Measurements from ENCODE around the gene PELO. TPM values are rescaled to one million over a fixed set of nuclear protein-coding genes. Genes with fewer than 3 reads are reported as not detected.
"Not testable (repeated sequence)": the region's sequence is repeated elsewhere in the genome, so short reads cannot be mapped to it uniquely, and the experiment has no call there.

The PELO gene
- 14.1 TPM for polyA plus RNA-seq
- long read RNA-seq, donor 1, partial matches to known transcripts: 12 of 13 reads
- long read RNA-seq, donor 1, other reads (novel, unspliced or antisense): 0 of 13 reads
- long read RNA-seq, donor 2, partial matches to known transcripts: 24 of 26 reads
- long read RNA-seq, donor 2, other reads (novel, unspliced or antisense): 0 of 26 reads
- long read RNA-seq, donor 3, full-length matches to known transcripts: 6 of 32 reads
- long read RNA-seq, donor 3, partial matches to known transcripts: 26 of 32 reads
- long read RNA-seq, donor 3, other reads (novel, unspliced or antisense): 0 of 32 reads
- long read RNA-seq, donor 4: 0 reads
- long read RNA-seq, donor 5, partial matches to known transcripts: 6 of 8 reads
- long read RNA-seq, donor 5, other reads (novel, unspliced or antisense): 0 of 8 reads
- long read RNA-seq, donor 6, partial matches to known transcripts: 17 of 18 reads
- long read RNA-seq, donor 6, other reads (novel, unspliced or antisense): 0 of 18 reads
- long read RNA-seq, donor 7, partial matches to known transcripts: 29 of 29 reads
- long read RNA-seq, donor 7, other reads (novel, unspliced or antisense): 0 of 29 reads
- long read RNA-seq, donor 8, partial matches to known transcripts: 8 of 10 reads
- long read RNA-seq, donor 8, other reads (novel, unspliced or antisense): 0 of 10 reads
- long read RNA-seq, donor 9, partial matches to known transcripts: 15 of 17 reads
- long read RNA-seq, donor 9, other reads (novel, unspliced or antisense): 0 of 17 reads
- long read RNA-seq, donor 10, full-length matches to known transcripts: 5 of 15 reads
- long read RNA-seq, donor 10, partial matches to known transcripts: 10 of 15 reads
- long read RNA-seq, donor 10, other reads (novel, unspliced or antisense): 0 of 15 reads
- long read RNA-seq, donor 11, partial matches to known transcripts: 21 of 22 reads
- long read RNA-seq, donor 11, other reads (novel, unspliced or antisense): 0 of 22 reads

GRCh38 chr5:52787600-52788504, at the start of gene PELO, which contains the start of gene ITGA1:
Gene PELO, plus strand, starts transcription at chr5:52787916. Its CDS starts 12,479 bp downstream, at chr5:52800395.
Gene ITGA1, plus strand, starts transcription at chr5:52787916. Its CDS starts 438 bp downstream, at chr5:52788354.
- Histone ChIP-seq H3K9me3 (ENCODE audit: control insufficient read depth, low read depth, low read length) (no peaks in the 10 kb centered on the region), H3K27me3 (ENCODE audit: control insufficient read depth, insufficient read depth, low read length) (no peaks in the 10 kb centered on the region), H3K4me1 (ENCODE audit: control insufficient read depth, insufficient read depth, low read length) (peaks cover 5% of the 10 kb centered on the region), H3K36me3 (ENCODE audit: control insufficient read depth, insufficient read depth, low read length) (no peaks in the 10 kb centered on the region), H3K27ac (ENCODE audit: low read length) (peak within 1 kb of the TSS; percentile 79), H3K4me3 (ENCODE audit: low read length) (peak within 1 kb of the TSS; percentile 63)
- peak; percentile 56 to 87 for DNase-seq
- WGBS (ENCODE audit: insufficient coverage, low lambda C conversion rate): no CpG with 5 or more reads among the region's 61 CpGs

- no peaks in the 10 kb centered on the region for H3K4me1 ChIP-seq (ENCODE audit: control insufficient read depth, insufficient read depth, low read length)
- H3K9me3 ChIP-seq (ENCODE audit: control insufficient read depth, low read depth, low read length): no peaks in the 10 kb centered on the region
- no peak overlapping the region for H3K4me3 ChIP-seq (ENCODE audit: low read length)
- H3K27me3 ChIP-seq (ENCODE audit: control insufficient read depth, insufficient read depth, low read length): no peaks in the 10 kb centered on the region
- DNase-seq: peak in 1 of 2 donors; percentile 32
- H3K27ac ChIP-seq (ENCODE audit: low read length): no peak overlapping the region
- H3K36me3 ChIP-seq (ENCODE audit: control insufficient read depth, insufficient read depth, low read length): no peaks in the 10 kb centered on the region
Measured at GRCh38 chr5:52738095-52738506, 49.6 kb upstream of the PELO start.

GRCh38 chr5:52740007-52740406, 47.7 kb upstream of the PELO start:
- 63% methylated on average over 1 of the region's 2 CpGs for WGBS (ENCODE audit: insufficient coverage, low lambda C conversion rate)
- DNase-seq: no peak

GRCh38 chr5:52743012-52743411, 44.7 kb upstream of the PELO start:
- H3K27me3 ChIP-seq (ENCODE audit: control insufficient read depth, insufficient read depth, low read length): no peaks in the 10 kb centered on the region
- no peak for DNase-seq
- no peaks in the 10 kb centered on the region for H3K4me1 ChIP-seq (ENCODE audit: control insufficient read depth, insufficient read depth, low read length)
- 75% methylated on average over 1 of the region's 2 CpGs for WGBS (ENCODE audit: insufficient coverage, low lambda C conversion rate)
- H3K27ac ChIP-seq (ENCODE audit: low read length): no peak overlapping the region
- no peak overlapping the region for H3K4me3 ChIP-seq (ENCODE audit: low read length)
- no peaks in the 10 kb centered on the region for H3K36me3 ChIP-seq (ENCODE audit: control insufficient read depth, insufficient read depth, low read length)
- H3K9me3 ChIP-seq (ENCODE audit: control insufficient read depth, low read depth, low read length): no peaks in the 10 kb centered on the region

More at GRCh38 chr5:52740007-52740406, 47.7 kb upstream of the PELO start:
- Histone ChIP-seq H3K27me3 (ENCODE audit: control insufficient read depth, insufficient read depth, low read length) (no peaks in the 10 kb centered on the region), H3K9me3 (ENCODE audit: control insufficient read depth, low read depth, low read length) (no peaks in the 10 kb centered on the region), H3K36me3 (ENCODE audit: control insufficient read depth, insufficient read depth, low read length) (no peaks in the 10 kb centered on the region), H3K4me3 (ENCODE audit: low read length) (no peak overlapping the region), H3K27ac (ENCODE audit: low read length) (no peak overlapping the region), H3K4me1 (ENCODE audit: control insufficient read depth, insufficient read depth, low read length) (no peaks in the 10 kb centered on the region)

GRCh38 chr5:52743529-52743928, 44.2 kb upstream of the PELO start:
- Histone ChIP-seq H3K27ac (ENCODE audit: low read length) (no peak overlapping the region), H3K4me3 (ENCODE audit: low read length) (no peak overlapping the region), H3K27me3 (ENCODE audit: control insufficient read depth, insufficient read depth, low read length) (no peaks in the 10 kb centered on the region), H3K4me1 (ENCODE audit: control insufficient read depth, insufficient read depth, low read length) (no peaks in the 10 kb centered on the region), H3K36me3 (ENCODE audit: control insufficient read depth, insufficient read depth, low read length) (no peaks in the 10 kb centered on the region), H3K9me3 (ENCODE audit: control insufficient read depth, low read depth, low read length) (no peaks in the 10 kb centered on the region)
- no peak for DNase-seq
- WGBS (ENCODE audit: insufficient coverage, low lambda C conversion rate): 83% methylated on average over 3 of the region's 3 CpGs

GRCh38 chr5:52743970-52744369, 43.7 kb upstream of the PELO start:
- no peaks in the 10 kb centered on the region for H3K4me1 ChIP-seq (ENCODE audit: control insufficient read depth, insufficient read depth, low read length)
- no peak for DNase-seq
- no peaks in the 10 kb centered on the region for H3K9me3 ChIP-seq (ENCODE audit: control insufficient read depth, low read depth, low read length)
- H3K4me3 ChIP-seq (ENCODE audit: low read length): no peak overlapping the region
- no peaks in the 10 kb centered on the region for H3K27me3 ChIP-seq (ENCODE audit: control insufficient read depth, insufficient read depth, low read length)
- H3K36me3 ChIP-seq (ENCODE audit: control insufficient read depth, insufficient read depth, low read length): no peaks in the 10 kb centered on the region
- no peak overlapping the region for H3K27ac ChIP-seq (ENCODE audit: low read length)
- 40% methylated on average over 1 of the region's 1 CpG for WGBS (ENCODE audit: insufficient coverage, low lambda C conversion rate)

GRCh38 chr5:52744867-52745458, 42.8 kb upstream of the PELO start:
- not testable (repeated sequence) for H3K27ac ChIP-seq (ENCODE audit: low read length)
- no CpG with 5 or more reads among the region's 2 CpGs for WGBS (ENCODE audit: insufficient coverage, low lambda C conversion rate)

GRCh38 chr5:52746539-52746938, 41.2 kb upstream of the PELO start:
- Histone ChIP-seq H3K9me3 (ENCODE audit: control insufficient read depth, low read depth, low read length) (no peaks in the 10 kb centered on the region), H3K4me3 (ENCODE audit: low read length) (no peak overlapping the region), H3K36me3 (ENCODE audit: control insufficient read depth, insufficient read depth, low read length) (no peaks in the 10 kb centered on the region), H3K27ac (ENCODE audit: low read length) (no peak overlapping the region), H3K27me3 (ENCODE audit: control insufficient read depth, insufficient read depth, low read length) (no peaks in the 10 kb centered on the region), H3K4me1 (ENCODE audit: control insufficient read depth, insufficient read depth, low read length) (no peaks in the 10 kb centered on the region)
- peak in 1 of 2 donors; percentile 26 for DNase-seq
- no CpG with 5 or more reads among the region's 2 CpGs for WGBS (ENCODE audit: insufficient coverage, low lambda C conversion rate)

More at GRCh38 chr5:52744867-52745458, 42.8 kb upstream of the PELO start:
- not testable (repeated sequence) for H3K36me3 ChIP-seq (ENCODE audit: control insufficient read depth, insufficient read depth, low read length); H3K27me3 ChIP-seq (ENCODE audit: control insufficient read depth, insufficient read depth, low read length); H3K4me1 ChIP-seq (ENCODE audit: control insufficient read depth, insufficient read depth, low read length); DNase-seq; H3K4me3 ChIP-seq (ENCODE audit: low read length); H3K9me3 ChIP-seq (ENCODE audit: control insufficient read depth, low read depth, low read length)

- Histone ChIP-seq H3K4me3 (ENCODE audit: low read length) (no peak overlapping the region), H3K9me3 (ENCODE audit: control insufficient read depth, low read depth, low read length) (no peaks in the 10 kb centered on the region), H3K4me1 (ENCODE audit: control insufficient read depth, insufficient read depth, low read length) (no peaks in the 10 kb centered on the region), H3K27ac (ENCODE audit: low read length) (no peak overlapping the region), H3K36me3 (ENCODE audit: control insufficient read depth, insufficient read depth, low read length) (no peaks in the 10 kb centered on the region), H3K27me3 (ENCODE audit: control insufficient read depth, insufficient read depth, low read length) (no peaks in the 10 kb centered on the region)
- DNase-seq: no peak
- WGBS (ENCODE audit: insufficient coverage, low lambda C conversion rate): no CpG with 5 or more reads among the region's 1 CpG
Measured at GRCh38 chr5:52748590-52748989, 39.1 kb upstream of the PELO start.
